H9 (cell line): ENCODE measurements around the gene YEATS2. TPM values are rescaled to one million over a fixed set of nuclear protein-coding genes. Genes with fewer than 3 reads are reported as not detected.

Source experiments
- DNase-seq: peaks from one replicate; pipeline ENCODE4 v3.0.0-alpha.2; 2017
- H2AFZ ChIP-seq: one replicate; pipeline ENCODE4 v1.6.1; 2013; ENCODE audit warnings: mild to moderate bottlenecking, low read length, control low read depth, moderate library complexity
- H2AK5ac ChIP-seq: 2 replicates; pipeline ENCODE4 v1.6.1; 2013; ENCODE audit warnings: low read length, control low read depth, mixed read lengths; ENCODE audit not compliant: insufficient read length
- H2BK120ac ChIP-seq: one replicate; pipeline ENCODE4 v1.6.1; 2013; ENCODE audit warnings: low read depth, mild to moderate bottlenecking, low read length, control low read depth, inconsistent platforms; ENCODE audit not compliant: poor library complexity, severe bottlenecking
- H2BK12ac ChIP-seq: 2 replicates; pipeline ENCODE4 v1.6.1; 2013; ENCODE audit warnings: low read length, control low read depth, mixed read lengths, low read depth; ENCODE audit not compliant: insufficient read length
- H2BK15ac ChIP-seq: 2 replicates; pipeline ENCODE4 v1.6.1; 2013; ENCODE audit warnings: low read depth, low read length, control low read depth
- H2BK20ac ChIP-seq: one replicate; pipeline ENCODE4 v1.6.1; 2013; ENCODE audit warnings: low read depth, mild to moderate bottlenecking, low read length, control low read depth, inconsistent platforms; ENCODE audit not compliant: poor library complexity, severe bottlenecking
- H2BK5ac ChIP-seq: 2 replicates; pipeline ENCODE4 v1.6.1; 2013; ENCODE audit warnings: low read length, control low read depth, mixed read lengths; ENCODE audit not compliant: insufficient read length
- H3K14ac ChIP-seq: 2 replicates; pipeline ENCODE4 v1.6.1; 2013; ENCODE audit warnings: low read length, control low read depth; ENCODE audit not compliant: insufficient read depth
- H3K18ac ChIP-seq: 2 replicates; pipeline ENCODE4 v1.6.1; 2013; ENCODE audit warnings: low read depth, mild to moderate bottlenecking, mixed read lengths, low read length, control low read depth; ENCODE audit not compliant: insufficient read length
- H3K23ac ChIP-seq: 2 replicates; pipeline ENCODE4 v1.6.1; 2013; ENCODE audit warnings: low read length, control low read depth, mixed read lengths, low read depth; ENCODE audit not compliant: insufficient read length
- H3K23me2 ChIP-seq: 2 replicates; pipeline ENCODE4 v1.6.1; 2013; ENCODE audit warnings: low read depth, mild to moderate bottlenecking, mixed read lengths, low read length, control low read depth; ENCODE audit not compliant: insufficient read length, poor library complexity, severe bottlenecking
- H3K27ac ChIP-seq: 2 replicates; pipeline ENCODE4 v1.5.1; 2013; ENCODE audit warnings: low read length, control low read depth, mixed read lengths, low read depth; ENCODE audit not compliant: insufficient read length
- H3K27me3 ChIP-seq: 2 replicates; pipeline ENCODE4 v1.6.1; 2013; ENCODE audit warnings: low read length, control low read depth, inconsistent platforms; ENCODE audit not compliant: insufficient read depth
- H3K4ac ChIP-seq: 2 replicates; pipeline ENCODE4 v1.6.1; 2013; ENCODE audit warnings: low read depth, mild to moderate bottlenecking, control low read depth, inconsistent platforms, low read length, moderate library complexity
- H3K4me1 ChIP-seq: 2 replicates; pipeline ENCODE4 v1.6.1; 2013; ENCODE audit warnings: low read length, control low read depth, inconsistent platforms; ENCODE audit not compliant: insufficient read depth
- H3K4me2 ChIP-seq: 2 replicates; pipeline ENCODE4 v1.6.1; 2013; ENCODE audit warnings: low read length, control low read depth, mixed read lengths; ENCODE audit not compliant: insufficient read length, insufficient read depth
- H3K56ac ChIP-seq: 2 replicates; pipeline ENCODE4 v1.6.1; 2013; ENCODE audit warnings: low read depth, mild to moderate bottlenecking, mixed read lengths, low read length, control low read depth; ENCODE audit not compliant: insufficient read length
- H3K79me1 ChIP-seq: 2 replicates; pipeline ENCODE4 v1.6.1; 2013; ENCODE audit warnings: low read depth, mild to moderate bottlenecking, moderate library complexity, low read length, control low read depth, inconsistent platforms; ENCODE audit not compliant: insufficient read depth, poor library complexity, severe bottlenecking
- H3K79me2 ChIP-seq: 2 replicates; pipeline ENCODE4 v1.6.1; 2013; ENCODE audit warnings: low read length, control low read depth, inconsistent platforms; ENCODE audit not compliant: insufficient read depth
- H3K9ac ChIP-seq: 2 replicates; pipeline ENCODE4 v1.6.1; 2013; ENCODE audit warnings: low read length, control low read depth, mixed read lengths; ENCODE audit not compliant: insufficient read length; ENCODE audit errors: extremely low read depth
- H3K9me3 ChIP-seq: one replicate; pipeline ENCODE4 v1.6.1; 2013; ENCODE audit warnings: low read depth, low read length, inconsistent platforms; ENCODE audit not compliant: control insufficient read depth
- H3T11ph ChIP-seq: one replicate; pipeline ENCODE4 v1.6.1; 2013; ENCODE audit warnings: mild to moderate bottlenecking, low read length, control low read depth, inconsistent platforms
- H4K20me1 ChIP-seq: one replicate; pipeline ENCODE4 v1.6.1; 2013; ENCODE audit not compliant: control insufficient read depth, insufficient read length, insufficient read depth
- H4K5ac ChIP-seq: 2 replicates; pipeline ENCODE4 v1.6.1; 2013; ENCODE audit warnings: low read depth, mild to moderate bottlenecking, mixed read lengths, low read length, control low read depth; ENCODE audit not compliant: insufficient read length
- H4K8ac ChIP-seq: replicated peaks from 2 replicates; pipeline ENCODE4 v1.6.1; 2013; ENCODE audit warnings: low read length, control low read depth, mixed read lengths, low read depth; ENCODE audit not compliant: insufficient read length
- H4K91ac ChIP-seq: 2 replicates; pipeline ENCODE4 v1.6.1; 2013; ENCODE audit warnings: low read depth, mild to moderate bottlenecking, moderate library complexity, mixed read lengths, low read length, control low read depth; ENCODE audit not compliant: insufficient read length
- H3K27ac Mint-ChIP-seq, 3 experiments: 2 replicates in 2 of 3; 3 replicates in 1 of 3; pipeline ENCODE4 v1.8.0; 2020 to 2021; ENCODE audit warnings: mixed read lengths in 3 of 3, mild to moderate bottlenecking in 1 of 3, moderate library complexity in 1 of 3
- H3K27me3 Mint-ChIP-seq: 2 replicates; pipeline ENCODE4 v1.8.0; 2021; ENCODE audit warnings: low read depth, mild to moderate bottlenecking, moderate library complexity, mixed read lengths
- H3K36me3 Mint-ChIP-seq, 3 experiments: 2 replicates in 2 of 3; 3 replicates in 1 of 3; pipeline ENCODE4 v1.8.0; 2020 to 2021; ENCODE audit warnings: low read depth in 3 of 3, mixed read lengths in 3 of 3; ENCODE audit not compliant: insufficient read depth in 1 of 3
- H3K4me1 Mint-ChIP-seq, 2 experiments: 2 replicates each; pipeline ENCODE4 v1.8.0; 2020; ENCODE audit warnings: mixed read lengths in 2 of 2
- H3K4me3 Mint-ChIP-seq, 2 experiments: 2 replicates in 1 of 2; 3 replicates in 1 of 2; pipeline ENCODE4 v1.8.0; 2020 to 2021; ENCODE audit warnings: mild to moderate bottlenecking in 2 of 2, mixed read lengths in 2 of 2, moderate library complexity in 1 of 2
- H3K9me3 Mint-ChIP-seq, 2 experiments: 2 replicates in 1 of 2; 3 replicates in 1 of 2; pipeline ENCODE4 v1.8.0; 2020; ENCODE audit warnings: mild to moderate bottlenecking in 2 of 2, mixed read lengths in 2 of 2, moderate library complexity in 1 of 2
- WGBS: extraction: QIAGEN DNeasy Blood & Tissue Kit; methylation state at CpG from one replicate; pipeline ENCODE4 v1.1.7; 2013; ENCODE audit warnings: missing lambda C conversion rate, low lambda C conversion rate, mixed read lengths; ENCODE audit not compliant: insufficient read length; ENCODE audit errors: extremely low coverage; 5-methylcytosine and 5-hydroxymethylcytosine counted together
- total RNA-seq: library from RNA; stranded (reverse); gene quantifications from 2 replicates; pipeline ENCODE4 v1.2.1, GENCODE V29; 2021
- TF ChIP-seq, protein P1 (sequence below): fragments of 200-600 bp; sonication (generic); conservative IDR thresholded peaks from 3 replicates; pipeline ENCODE4 v1.8.0; 2021; ENCODE audit warnings: antibody characterized with exemption, mild to moderate bottlenecking

YEATS2 gene
- total RNA-seq, 1 experiment from 2014 or later, result 40.3 TPM

DNA sequence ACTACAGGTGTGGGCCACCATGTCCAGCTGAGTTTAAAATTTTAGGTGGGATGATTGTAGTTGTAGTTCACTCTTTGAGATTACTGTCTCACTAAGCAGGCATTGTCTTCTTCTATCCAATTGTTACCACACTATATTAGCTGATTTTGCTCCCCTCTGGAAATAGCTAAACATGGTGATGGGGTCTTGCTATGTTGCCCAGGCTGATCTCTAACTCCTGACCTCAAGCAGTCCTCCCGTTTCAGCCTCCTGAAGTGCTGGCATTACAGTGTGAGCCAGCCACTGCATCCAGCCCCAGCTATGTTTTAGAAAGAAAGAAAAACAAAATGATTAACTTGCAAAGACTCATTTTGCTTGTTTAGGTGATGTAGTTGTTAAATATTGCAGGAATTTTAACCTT, 30.6 kb downstream of the YEATS2 start:
- no peaks in the 10 kb centered on the region for H3K27me3 ChIP-seq
- no peaks in the 10 kb centered on the region for H3K23me2 ChIP-seq
- H2AFZ ChIP-seq, result no peak overlapping the region
- Mint-ChIP-seq H3K27me3 (no peaks in the 10 kb centered on the region), H3K36me3 (peaks cover 49 to 88% (median 82%) of the 10 kb centered on the region in 3 experiments), H3K9me3 (no peaks in the 10 kb centered on the region), H3K4me1 (no peaks in the 10 kb centered on the region), H3K27ac (no peak overlapping the region), H3K4me3 (no peak overlapping the region)
- H2BK15ac ChIP-seq, result no peak overlapping the region
- no peak overlapping the region for H2AK5ac ChIP-seq
- TF ChIP-seq, protein P1, sequence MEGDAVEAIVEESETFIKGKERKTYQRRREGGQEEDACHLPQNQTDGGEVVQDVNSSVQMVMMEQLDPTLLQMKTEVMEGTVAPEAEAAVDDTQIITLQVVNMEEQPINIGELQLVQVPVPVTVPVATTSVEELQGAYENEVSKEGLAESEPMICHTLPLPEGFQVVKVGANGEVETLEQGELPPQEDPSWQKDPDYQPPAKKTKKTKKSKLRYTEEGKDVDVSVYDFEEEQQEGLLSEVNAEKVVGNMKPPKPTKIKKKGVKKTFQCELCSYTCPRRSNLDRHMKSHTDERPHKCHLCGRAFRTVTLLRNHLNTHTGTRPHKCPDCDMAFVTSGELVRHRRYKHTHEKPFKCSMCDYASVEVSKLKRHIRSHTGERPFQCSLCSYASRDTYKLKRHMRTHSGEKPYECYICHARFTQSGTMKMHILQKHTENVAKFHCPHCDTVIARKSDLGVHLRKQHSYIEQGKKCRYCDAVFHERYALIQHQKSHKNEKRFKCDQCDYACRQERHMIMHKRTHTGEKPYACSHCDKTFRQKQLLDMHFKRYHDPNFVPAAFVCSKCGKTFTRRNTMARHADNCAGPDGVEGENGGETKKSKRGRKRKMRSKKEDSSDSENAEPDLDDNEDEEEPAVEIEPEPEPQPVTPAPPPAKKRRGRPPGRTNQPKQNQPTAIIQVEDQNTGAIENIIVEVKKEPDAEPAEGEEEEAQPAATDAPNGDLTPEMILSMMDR, result no peak
- H3T11ph ChIP-seq, result no peak overlapping the region
- no peak overlapping the region for H3K4me2 ChIP-seq
- H4K8ac ChIP-seq, result no peak overlapping the region
- no peaks in the 10 kb centered on the region for H3K9me3 ChIP-seq
- no peak overlapping the region for H3K27ac ChIP-seq
- H2BK5ac ChIP-seq, result no peak overlapping the region
- no peak overlapping the region for H3K9ac ChIP-seq
- no CpG with 5 or more reads among the region's 1 CpG for WGBS
- no peaks in the 10 kb centered on the region for H3K4me1 ChIP-seq
- no peak for DNase-seq
- H3K56ac ChIP-seq, result no peak overlapping the region
- H4K91ac ChIP-seq, result no peak overlapping the region
- no peak overlapping the region for H2BK120ac ChIP-seq
- no peak overlapping the region for H2BK12ac ChIP-seq
- H3K4ac ChIP-seq, result no peak overlapping the region
- no peak overlapping the region for H3K18ac ChIP-seq
- no peak overlapping the region for H3K14ac ChIP-seq
- no peaks in the 10 kb centered on the region for H4K20me1 ChIP-seq
- H2BK20ac ChIP-seq, result no peak overlapping the region
- H3K79me2 ChIP-seq, result no peaks in the 10 kb centered on the region
- H3K79me1 ChIP-seq, result no peaks in the 10 kb centered on the region
- no peak overlapping the region for H4K5ac ChIP-seq
- H3K23ac ChIP-seq, result no peak overlapping the region
